WTC11 (cell line): Measurements from ENCODE around the gene TTC4. TPM values are rescaled to one million over a fixed set of nuclear protein-coding genes. Genes with fewer than 3 reads are reported as not detected.

Experiments used
- ATAC-seq: fragments of 200-7000 bp; cut with Tn5 transposase; 2 replicates; pipeline ENCODE4 v1.10.0; 2021; ENCODE audit warnings: mild to moderate bottlenecking, moderate library complexity
- CTCF ChIA-PET: fragments of 300-600 bp; sonication (Branson Sonifier 250); formaldehyde crosslinking; loops from one replicate; lab custom pipeline; 2021; ENCODE audit warnings: antibody characterized with exemption; lab: Charles Lee
- POLR2A ChIA-PET: fragments of 350-600 bp; sonication (Branson Sonifier 250); formaldehyde crosslinking; loops from one replicate; lab custom pipeline; 2021; ENCODE audit warnings: antibody characterized with exemption; lab: Charles Lee
- DNase-seq: peaks from one replicate; pipeline ENCODE4 v3.0.0; 2021; ENCODE audit warnings: low spot score
- H3K27ac Mint-ChIP-seq: 2 replicates; pipeline ENCODE4 v1.8.0; 2021; ENCODE audit warnings: mixed read lengths
- H3K27me3 Mint-ChIP-seq: 2 replicates; pipeline ENCODE4 v1.8.0; 2021; ENCODE audit warnings: low read depth, mild to moderate bottlenecking, moderate library complexity, mixed read lengths
- H3K36me3 Mint-ChIP-seq: 2 replicates; pipeline ENCODE4 v1.8.0; 2021; ENCODE audit warnings: mixed read lengths
- H3K4me1 Mint-ChIP-seq: 2 replicates; pipeline ENCODE4 v1.8.0; 2022; ENCODE audit warnings: mixed read lengths
- H3K4me3 Mint-ChIP-seq: 2 replicates; pipeline ENCODE4 v1.8.0; 2021; ENCODE audit warnings: mild to moderate bottlenecking, moderate library complexity, mixed read lengths
- H3K9me3 Mint-ChIP-seq: 2 replicates; pipeline ENCODE4 v1.8.0; 2021; ENCODE audit warnings: mixed read lengths
- ELF4 ChIP-seq: sonication (generic); formaldehyde crosslinking; IDR thresholded peaks from 2 replicates; pipeline ENCODE4 v1.8.1; 2022; ENCODE audit warnings: low read depth, mild to moderate bottlenecking, moderate library complexity, missing genetic modification reagents
- ESRRA ChIP-seq: sonication (generic); formaldehyde crosslinking; IDR thresholded peaks from 2 replicates; pipeline ENCODE4 v1.8.1; 2022; ENCODE audit warnings: mild to moderate bottlenecking, missing genetic modification reagents, borderline replicate concordance
- GRHL2 ChIP-seq: fragments of 250-450 bp; sonication (Bioruptor Pico); IDR thresholded peaks from 2 replicates; pipeline ENCODE4 v1.8.0; 2022; ENCODE audit warnings: mild to moderate bottlenecking, moderate library complexity; ENCODE audit not compliant: insufficient replicate concordance, severe bottlenecking
- KAT7 ChIP-seq: sonication (generic); formaldehyde crosslinking; IDR thresholded peaks from 2 replicates; pipeline ENCODE4 v1.8.1; 2023; ENCODE audit warnings: missing genetic modification reagents, mild to moderate bottlenecking, borderline replicate concordance
- MYBL2 ChIP-seq: sonication (generic); formaldehyde crosslinking; IDR thresholded peaks from 2 replicates; pipeline ENCODE4 v1.8.1; 2023; ENCODE audit warnings: mild to moderate bottlenecking, moderate library complexity, missing genetic modification reagents
- NFE2L1 ChIP-seq: sonication (generic); formaldehyde crosslinking; IDR thresholded peaks from 2 replicates; pipeline ENCODE4 v1.8.1; 2023; ENCODE audit warnings: missing genetic modification reagents
- NR1H2 ChIP-seq: sonication (generic); formaldehyde crosslinking; IDR thresholded peaks from 2 replicates; pipeline ENCODE4 v1.9.0; 2021; ENCODE audit warnings: mild to moderate bottlenecking, moderate library complexity, missing genetic modification reagents
- OVOL2 ChIP-seq: fragments of 250-450 bp; sonication (Bioruptor Pico); IDR thresholded peaks from 2 replicates; pipeline ENCODE4 v1.9.0; 2021; ENCODE audit warnings: mild to moderate bottlenecking, borderline replicate concordance
- SMAD4 ChIP-seq: sonication (generic); formaldehyde crosslinking; IDR thresholded peaks from 2 replicates; pipeline ENCODE4 v1.8.0; 2022; ENCODE audit warnings: mild to moderate bottlenecking, missing genetic modification reagents
- TCF7 ChIP-seq: sonication (generic); formaldehyde crosslinking; IDR thresholded peaks from 2 replicates; pipeline ENCODE4 v1.8.0; 2022; ENCODE audit warnings: mild to moderate bottlenecking, low read depth, missing genetic modification reagents, moderate library complexity
- TEAD1 ChIP-seq: sonication (generic); formaldehyde crosslinking; IDR thresholded peaks from 2 replicates; pipeline ENCODE4 v1.8.0; 2022; ENCODE audit warnings: mild to moderate bottlenecking, missing genetic modification reagents
- ZNF416 ChIP-seq: fragments of 250-450 bp; sonication (Bioruptor Pico); IDR thresholded peaks from 2 replicates; pipeline ENCODE4 v1.9.0; 2021; ENCODE audit warnings: mild to moderate bottlenecking, inconsistent platforms
- ZSCAN18 ChIP-seq: fragments of 250-450 bp; sonication (Bioruptor Pico); IDR thresholded peaks from 2 replicates; pipeline ENCODE4 v2.1.2; 2022; ENCODE audit warnings: mild to moderate bottlenecking, moderate library complexity
- total RNA-seq: library from RNA; stranded (reverse); gene quantifications from 3 replicates; pipeline ENCODE4 v1.2.3, GENCODE V29; 2021
- TF ChIP-seq, protein P1 (sequence below): sonication (generic); formaldehyde crosslinking; IDR thresholded peaks from 2 replicates; pipeline ENCODE4 v1.8.0; 2022; ENCODE audit warnings: mild to moderate bottlenecking, missing genetic modification reagents
- TF ChIP-seq, protein P2 (sequence below): sonication (generic); formaldehyde crosslinking; conservative IDR thresholded peaks from 2 replicates; pipeline ENCODE4 v1.8.1; 2023; ENCODE audit warnings: mild to moderate bottlenecking, low read depth, missing genetic modification reagents, moderate library complexity
- TF ChIP-seq, protein P3 (sequence below): sonication (generic); formaldehyde crosslinking; IDR thresholded peaks from 2 replicates; pipeline ENCODE4 v1.8.1; 2022; ENCODE audit warnings: low read depth, mild to moderate bottlenecking, moderate library complexity, missing genetic modification reagents, borderline replicate concordance
- TF ChIP-seq, protein P4 (sequence below): sonication (generic); formaldehyde crosslinking; IDR thresholded peaks from 2 replicates; pipeline ENCODE4 v1.8.0; 2022; ENCODE audit warnings: missing genetic modification reagents

TTC4 gene
- total RNA-seq, 1 experiment from 2014 or later: 18.8 TPM

GRCh38 chr1:54784066-54784465 lies 68.4 kb downstream of the TTC4 start:
- DNase-seq: no peak
- no peak for ATAC-seq
- CTCF ChIA-PET: no interaction called here
- no peak overlapping the region for H3K4me3 Mint-ChIP-seq
- POLR2A ChIA-PET: no interaction called here
- TF ChIP-seq OVOL2 (no peak), NFE2L1 (CRISPR knock-in tag) (no peak), ZSCAN18 (CRISPR knock-in tag) (no peak), ESRRA (CRISPR knock-in tag) (no peak), GRHL2 (CRISPR knock-in tag) (no peak), KAT7 (CRISPR knock-in tag) (no peak), NR1H2 (CRISPR knock-in tag) (no peak), SMAD4 (CRISPR knock-in tag) (no peak), MYBL2 (CRISPR knock-in tag) (no peak)
- TF ChIP-seq, protein P1, sequence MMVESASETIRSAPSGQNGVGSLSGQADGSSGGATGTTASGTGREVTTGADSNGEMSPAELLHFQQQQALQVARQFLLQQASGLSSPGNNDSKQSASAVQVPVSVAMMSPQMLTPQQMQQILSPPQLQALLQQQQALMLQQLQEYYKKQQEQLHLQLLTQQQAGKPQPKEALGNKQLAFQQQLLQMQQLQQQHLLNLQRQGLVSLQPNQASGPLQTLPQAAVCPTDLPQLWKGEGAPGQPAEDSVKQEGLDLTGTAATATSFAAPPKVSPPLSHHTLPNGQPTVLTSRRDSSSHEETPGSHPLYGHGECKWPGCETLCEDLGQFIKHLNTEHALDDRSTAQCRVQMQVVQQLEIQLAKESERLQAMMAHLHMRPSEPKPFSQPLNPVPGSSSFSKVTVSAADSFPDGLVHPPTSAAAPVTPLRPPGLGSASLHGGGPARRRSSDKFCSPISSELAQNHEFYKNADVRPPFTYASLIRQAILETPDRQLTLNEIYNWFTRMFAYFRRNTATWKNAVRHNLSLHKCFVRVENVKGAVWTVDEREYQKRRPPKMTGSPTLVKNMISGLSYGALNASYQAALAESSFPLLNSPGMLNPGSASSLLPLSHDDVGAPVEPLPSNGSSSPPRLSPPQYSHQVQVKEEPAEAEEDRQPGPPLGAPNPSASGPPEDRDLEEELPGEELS: no peak
- TF ChIP-seq, protein P2, sequence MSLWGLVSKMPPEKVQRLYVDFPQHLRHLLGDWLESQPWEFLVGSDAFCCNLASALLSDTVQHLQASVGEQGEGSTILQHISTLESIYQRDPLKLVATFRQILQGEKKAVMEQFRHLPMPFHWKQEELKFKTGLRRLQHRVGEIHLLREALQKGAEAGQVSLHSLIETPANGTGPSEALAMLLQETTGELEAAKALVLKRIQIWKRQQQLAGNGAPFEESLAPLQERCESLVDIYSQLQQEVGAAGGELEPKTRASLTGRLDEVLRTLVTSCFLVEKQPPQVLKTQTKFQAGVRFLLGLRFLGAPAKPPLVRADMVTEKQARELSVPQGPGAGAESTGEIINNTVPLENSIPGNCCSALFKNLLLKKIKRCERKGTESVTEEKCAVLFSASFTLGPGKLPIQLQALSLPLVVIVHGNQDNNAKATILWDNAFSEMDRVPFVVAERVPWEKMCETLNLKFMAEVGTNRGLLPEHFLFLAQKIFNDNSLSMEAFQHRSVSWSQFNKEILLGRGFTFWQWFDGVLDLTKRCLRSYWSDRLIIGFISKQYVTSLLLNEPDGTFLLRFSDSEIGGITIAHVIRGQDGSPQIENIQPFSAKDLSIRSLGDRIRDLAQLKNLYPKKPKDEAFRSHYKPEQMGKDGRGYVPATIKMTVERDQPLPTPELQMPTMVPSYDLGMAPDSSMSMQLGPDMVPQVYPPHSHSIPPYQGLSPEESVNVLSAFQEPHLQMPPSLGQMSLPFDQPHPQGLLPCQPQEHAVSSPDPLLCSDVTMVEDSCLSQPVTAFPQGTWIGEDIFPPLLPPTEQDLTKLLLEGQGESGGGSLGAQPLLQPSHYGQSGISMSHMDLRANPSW (CRISPR knock-in tag): no peak
- no peaks in the 10 kb centered on the region for H3K9me3 Mint-ChIP-seq
- H3K36me3 Mint-ChIP-seq: no peaks in the 10 kb centered on the region
- peaks cover 14% of the 10 kb centered on the region for H3K4me1 Mint-ChIP-seq
- no peak overlapping the region for H3K27ac Mint-ChIP-seq
- H3K27me3 Mint-ChIP-seq: peaks cover 48% of the 10 kb centered on the region

- peaks cover 2% of the 10 kb centered on the region; the same call in 1 of the 2 replicates for H3K9me3 Mint-ChIP-seq
- peaks cover 23% of the 10 kb centered on the region for H3K27me3 Mint-ChIP-seq
- ATAC-seq (no peak), DNase-seq (no peak)
- ChIA-PET CTCF (no interaction called here), POLR2A (no interaction called here)
- no peaks in the 10 kb centered on the region for H3K36me3 Mint-ChIP-seq
- no peak overlapping the region for H3K4me3 Mint-ChIP-seq
- no peak overlapping the region for H3K27ac Mint-ChIP-seq
- peaks cover 19% of the 10 kb centered on the region for H3K4me1 Mint-ChIP-seq
- no peak for TF ChIP-seq ZNF416
- TF ChIP-seq TCF7 (CRISPR knock-in tag): no peak
- TF ChIP-seq TEAD1 (CRISPR knock-in tag): no peak
- no peak for TF ChIP-seq ELF4 (CRISPR knock-in tag)
- TF ChIP-seq OVOL2: no peak
- TF ChIP-seq, protein P3, sequence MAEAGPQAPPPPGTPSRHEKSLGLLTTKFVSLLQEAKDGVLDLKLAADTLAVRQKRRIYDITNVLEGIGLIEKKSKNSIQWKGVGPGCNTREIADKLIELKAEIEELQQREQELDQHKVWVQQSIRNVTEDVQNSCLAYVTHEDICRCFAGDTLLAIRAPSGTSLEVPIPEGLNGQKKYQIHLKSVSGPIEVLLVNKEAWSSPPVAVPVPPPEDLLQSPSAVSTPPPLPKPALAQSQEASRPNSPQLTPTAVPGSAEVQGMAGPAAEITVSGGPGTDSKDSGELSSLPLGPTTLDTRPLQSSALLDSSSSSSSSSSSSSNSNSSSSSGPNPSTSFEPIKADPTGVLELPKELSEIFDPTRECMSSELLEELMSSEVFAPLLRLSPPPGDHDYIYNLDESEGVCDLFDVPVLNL: no peak
- TF ChIP-seq, protein P2 (CRISPR knock-in tag): no peak
- no peak for TF ChIP-seq ESRRA (CRISPR knock-in tag)
- TF ChIP-seq, protein P4, sequence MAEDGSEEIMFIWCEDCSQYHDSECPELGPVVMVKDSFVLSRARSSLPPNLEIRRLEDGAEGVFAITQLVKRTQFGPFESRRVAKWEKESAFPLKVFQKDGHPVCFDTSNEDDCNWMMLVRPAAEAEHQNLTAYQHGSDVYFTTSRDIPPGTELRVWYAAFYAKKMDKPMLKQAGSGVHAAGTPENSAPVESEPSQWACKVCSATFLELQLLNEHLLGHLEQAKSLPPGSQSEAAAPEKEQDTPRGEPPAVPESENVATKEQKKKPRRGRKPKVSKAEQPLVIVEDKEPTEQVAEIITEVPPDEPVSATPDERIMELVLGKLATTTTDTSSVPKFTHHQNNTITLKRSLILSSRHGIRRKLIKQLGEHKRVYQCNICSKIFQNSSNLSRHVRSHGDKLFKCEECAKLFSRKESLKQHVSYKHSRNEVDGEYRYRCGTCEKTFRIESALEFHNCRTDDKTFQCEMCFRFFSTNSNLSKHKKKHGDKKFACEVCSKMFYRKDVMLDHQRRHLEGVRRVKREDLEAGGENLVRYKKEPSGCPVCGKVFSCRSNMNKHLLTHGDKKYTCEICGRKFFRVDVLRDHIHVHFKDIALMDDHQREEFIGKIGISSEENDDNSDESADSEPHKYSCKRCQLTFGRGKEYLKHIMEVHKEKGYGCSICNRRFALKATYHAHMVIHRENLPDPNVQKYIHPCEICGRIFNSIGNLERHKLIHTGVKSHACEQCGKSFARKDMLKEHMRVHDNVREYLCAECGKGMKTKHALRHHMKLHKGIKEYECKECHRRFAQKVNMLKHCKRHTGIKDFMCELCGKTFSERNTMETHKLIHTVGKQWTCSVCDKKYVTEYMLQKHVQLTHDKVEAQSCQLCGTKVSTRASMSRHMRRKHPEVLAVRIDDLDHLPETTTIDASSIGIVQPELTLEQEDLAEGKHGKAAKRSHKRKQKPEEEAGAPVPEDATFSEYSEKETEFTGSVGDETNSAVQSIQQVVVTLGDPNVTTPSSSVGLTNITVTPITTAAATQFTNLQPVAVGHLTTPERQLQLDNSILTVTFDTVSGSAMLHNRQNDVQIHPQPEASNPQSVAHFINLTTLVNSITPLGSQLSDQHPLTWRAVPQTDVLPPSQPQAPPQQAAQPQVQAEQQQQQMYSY (CRISPR knock-in tag): no peak
These were observed 71.1 kb downstream of the TTC4 start for GRCh38 chr1:54786778-54787177.
